H1 (cell line): ENCODE data around the gene MAF. TPM values are rescaled to one million over a fixed set of nuclear protein-coding genes. Genes with fewer than 3 reads are reported as not detected.
A peak's percentile ranks its signal among the peaks of the same experiment; 100 is the strongest.

Experiments used
- ASH2L ChIP-seq: fragments of 200-600, 300-600 bp; sonication (generic); IDR thresholded peaks from one replicate; pipeline ENCODE4 v1.7.1; 2017; ENCODE audit warnings: low read length
- CTBP2 ChIP-seq: IDR thresholded peaks from 2 replicates; pipeline ENCODE4 v1.7.0; 2011; ENCODE audit warnings: borderline replicate concordance, mild to moderate bottlenecking, moderate library complexity, mixed read lengths, low read length; ENCODE audit not compliant: insufficient read depth, insufficient read length
- EGR1 ChIP-seq: IDR thresholded peaks from 2 replicates; pipeline ENCODE4 v1.6.1; 2011; ENCODE audit warnings: low read depth, low read length, borderline replicate concordance
- HDAC2 ChIP-seq, 2 experiments: fragments of 300-600 bp in 1 of 2; sonication (generic) in 1 of 2; IDR thresholded peaks; 2 replicates each; pipeline ENCODE4 v1.6.1; 2011 to 2012; ENCODE audit warnings: low read depth in 2 of 2, low read length in 2 of 2, mild to moderate bottlenecking in 2 of 2, moderate library complexity in 2 of 2, borderline replicate concordance in 1 of 2, inconsistent platforms in 1 of 2
- JUND ChIP-seq: IDR thresholded peaks from 2 replicates; pipeline ENCODE4 v1.6.1; 2011; ENCODE audit warnings: mild to moderate bottlenecking, improper control_type of control experiment, low read length
- MAFK ChIP-seq: IDR thresholded peaks from 2 replicates; pipeline ENCODE4 v1.6.1; 2012; ENCODE audit warnings: low read depth, mild to moderate bottlenecking, improper control_type of control experiment, low read length
- RAD21 ChIP-seq, 2 experiments: IDR thresholded peaks in 1 of 2; conservative IDR thresholded peaks in 1 of 2; 2 replicates each; pipeline ENCODE4 v1.6.1; 2011; ENCODE audit warnings: low read depth in 2 of 2, low read length in 2 of 2, improper control_type of control experiment in 1 of 2, inconsistent platforms in 1 of 2, mild to moderate bottlenecking in 1 of 2, moderate library complexity in 1 of 2
- RBBP5 ChIP-seq: IDR thresholded peaks from 2 replicates; pipeline ENCODE4 v1.7.1; 2012; ENCODE audit warnings: low read depth, mild to moderate bottlenecking, inconsistent platforms, low read length, moderate library complexity, borderline replicate concordance
- RNF2 ChIP-seq: fragments of 200-900, 300-1000 bp; sonication (generic); IDR thresholded peaks from 2 replicates; pipeline ENCODE4 v1.7.1; 2016; ENCODE audit warnings: borderline replicate concordance, low read depth, mild to moderate bottlenecking, antibody characterized with exemption, low read length; ENCODE audit not compliant: poor library complexity, severe bottlenecking; ENCODE audit errors: missing control alignments
- SIN3A ChIP-seq, 2 experiments: IDR thresholded peaks in 1 of 2; conservative IDR thresholded peaks in 1 of 2; 2 replicates each; pipeline ENCODE4 v1.6.1; 2011 to 2012; ENCODE audit warnings: low read length in 2 of 2, improper control_type of control experiment in 1 of 2, low read depth in 1 of 2, mild to moderate bottlenecking in 1 of 2
- SP1 ChIP-seq: IDR thresholded peaks from 2 replicates; pipeline ENCODE4 v1.6.1; 2011; ENCODE audit warnings: low read depth, low read length
- SP4 ChIP-seq: IDR thresholded peaks from 2 replicates; pipeline ENCODE4 v1.6.1; 2012; ENCODE audit warnings: low read length, inconsistent platforms
- SRF ChIP-seq: IDR thresholded peaks from 2 replicates; pipeline ENCODE4 v1.6.1; 2011; ENCODE audit warnings: mild to moderate bottlenecking, low read depth, low read length, moderate library complexity
- TAF1 ChIP-seq: IDR thresholded peaks from 2 replicates; pipeline ENCODE4 v1.6.1; 2011; ENCODE audit warnings: mild to moderate bottlenecking, low read depth, low read length
- TAF7 ChIP-seq: optimal IDR thresholded peaks from 2 replicates; pipeline ENCODE3; 2011; ENCODE audit warnings: low read depth, mild to moderate bottlenecking, inconsistent platforms, low read length, moderate library complexity, borderline replicate concordance
- TCF12 ChIP-seq: IDR thresholded peaks from 2 replicates; pipeline ENCODE4 v1.6.1; 2011; ENCODE audit warnings: low read depth, mild to moderate bottlenecking, low read length
- polyA plus RNA-seq, 7 experiments: library from polyadenylated mRNA; depleted of rRNA in 3 of 7; stranded (reverse) in 5 of 7; unstranded in 2 of 7; fragments of >200 nt in 5 of 7; fragments of 200-250 nt in 2 of 7; gene quantifications; 1 replicate in 5 of 7; 2 replicates in 1 of 7; 4 replicates in 1 of 7; pipeline versions ENCODE4 v1.2.1 to v1.2.3, GENCODE V29; 2011 to 2013; ENCODE audit warnings: missing spikeins in 2 of 7, mixed read lengths in 2 of 7
- total RNA-seq: library from RNA; stranded (reverse); fragmentation: NEBNext Ultra II Directional; extraction: Animal tissue kit (Norgen Biotek cat#: 25700); gene quantifications from 2 replicates; pipeline ENCODE4 v1.2.1, GENCODE V29; 2021
- TF ChIP-seq, protein P1 (sequence below), 3 experiments: IDR thresholded peaks; 1 replicate in 2 of 3; 2 replicates in 1 of 3; pipeline versions ENCODE4 v1.5.1 to v1.6.1; 2011; ENCODE audit warnings: low read length in 3 of 3, mild to moderate bottlenecking in 3 of 3, inconsistent platforms in 2 of 3, low read depth in 1 of 3, moderate library complexity in 1 of 3; ENCODE audit not compliant: insufficient read depth in 1 of 3; ENCODE audit errors: control extremely low read depth in 1 of 3
- TF ChIP-seq, protein P2 (sequence below): IDR thresholded peaks from 2 replicates; pipeline ENCODE4 v1.6.1; 2012; ENCODE audit warnings: inconsistent platforms
- TF ChIP-seq, protein P3 (sequence below): IDR thresholded peaks from 2 replicates; pipeline ENCODE4 v1.6.1; 2012; ENCODE audit warnings: inconsistent platforms

MAF gene
- total and polyA plus RNA-seq, 2 of the 8 experiments (the other 6 are each of a cell fraction or from before 2014, with no cell fraction given), result 1.3 to 2.7 TPM

DNA sequence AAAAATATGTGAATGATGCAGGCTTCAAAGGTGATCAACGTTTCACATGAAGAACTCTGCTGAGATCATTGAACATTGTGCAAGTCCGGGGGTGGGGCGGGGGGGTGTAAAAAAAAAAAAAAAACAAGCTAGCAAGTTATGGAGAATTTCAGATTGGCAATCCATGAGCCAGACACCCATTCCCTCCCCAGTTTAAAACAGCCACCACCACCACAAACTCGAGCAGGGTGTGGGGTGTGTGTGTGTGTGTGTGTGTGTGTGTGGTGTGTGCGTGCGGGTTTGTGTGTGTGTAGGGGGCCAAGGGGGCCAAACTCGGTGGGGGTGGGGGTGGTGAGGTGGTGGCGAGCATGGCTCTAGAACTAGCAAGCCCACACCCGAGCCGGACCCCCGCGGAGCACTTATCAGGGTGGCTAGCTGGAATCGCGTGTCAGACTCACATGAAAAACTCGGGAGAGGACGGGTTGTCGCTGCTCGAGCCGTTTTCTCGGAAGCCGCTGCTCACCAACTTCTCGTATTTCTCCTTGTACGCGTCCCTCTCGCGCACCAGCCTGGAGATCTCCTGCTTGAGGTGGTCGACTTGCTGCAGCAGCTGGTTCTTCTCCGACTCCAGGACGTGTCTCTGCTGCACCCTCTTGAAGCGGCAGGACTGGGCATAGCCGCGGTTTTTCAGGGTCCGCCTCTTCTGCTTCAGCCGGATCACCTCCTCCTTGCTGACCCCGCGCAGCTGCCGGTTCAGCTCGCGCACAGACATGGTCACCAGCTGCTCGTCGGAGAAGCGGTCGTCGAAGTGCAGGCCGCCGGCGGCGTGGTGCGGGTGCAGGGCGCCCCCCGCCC lies 2.0 kb downstream of the MAF start (continued):
- TF ChIP-seq HDAC2 (IDR thresholded peaks at IDR 0.05; ENCODE audit: borderline replicate concordance in 1 of 2, low read depth in 2 of 2, low read length in 2 of 2), result no peak
- TF ChIP-seq RAD21 (IDR thresholded peaks at IDR 0.05 in 1 of 2, conservative IDR thresholded peaks at IDR 0.05 in 1 of 2; ENCODE audit: low read depth in 2 of 2, low read length in 2 of 2), result peak; percentile 65 to 71
- TF ChIP-seq, protein P1, sequence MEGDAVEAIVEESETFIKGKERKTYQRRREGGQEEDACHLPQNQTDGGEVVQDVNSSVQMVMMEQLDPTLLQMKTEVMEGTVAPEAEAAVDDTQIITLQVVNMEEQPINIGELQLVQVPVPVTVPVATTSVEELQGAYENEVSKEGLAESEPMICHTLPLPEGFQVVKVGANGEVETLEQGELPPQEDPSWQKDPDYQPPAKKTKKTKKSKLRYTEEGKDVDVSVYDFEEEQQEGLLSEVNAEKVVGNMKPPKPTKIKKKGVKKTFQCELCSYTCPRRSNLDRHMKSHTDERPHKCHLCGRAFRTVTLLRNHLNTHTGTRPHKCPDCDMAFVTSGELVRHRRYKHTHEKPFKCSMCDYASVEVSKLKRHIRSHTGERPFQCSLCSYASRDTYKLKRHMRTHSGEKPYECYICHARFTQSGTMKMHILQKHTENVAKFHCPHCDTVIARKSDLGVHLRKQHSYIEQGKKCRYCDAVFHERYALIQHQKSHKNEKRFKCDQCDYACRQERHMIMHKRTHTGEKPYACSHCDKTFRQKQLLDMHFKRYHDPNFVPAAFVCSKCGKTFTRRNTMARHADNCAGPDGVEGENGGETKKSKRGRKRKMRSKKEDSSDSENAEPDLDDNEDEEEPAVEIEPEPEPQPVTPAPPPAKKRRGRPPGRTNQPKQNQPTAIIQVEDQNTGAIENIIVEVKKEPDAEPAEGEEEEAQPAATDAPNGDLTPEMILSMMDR (IDR thresholded peaks at IDR 0.05; ENCODE audit: control extremely low read depth in 1 of 3, insufficient read depth in 1 of 3, low read depth in 1 of 3, low read length in 3 of 3), result peak; percentile 35 to 65 (median 53); a peak in 3 of 4 replicates
- TF ChIP-seq RBBP5, result 0 out of 2 replicates have a peak, but pooled peaks have one; percentile 14
- TF ChIP-seq RNF2, result no peak
- no peak; the same call in 1 of the 2 replicates for TF ChIP-seq MAFK
- TF ChIP-seq ASH2L, result peak; percentile 7
- TF ChIP-seq, protein P2, sequence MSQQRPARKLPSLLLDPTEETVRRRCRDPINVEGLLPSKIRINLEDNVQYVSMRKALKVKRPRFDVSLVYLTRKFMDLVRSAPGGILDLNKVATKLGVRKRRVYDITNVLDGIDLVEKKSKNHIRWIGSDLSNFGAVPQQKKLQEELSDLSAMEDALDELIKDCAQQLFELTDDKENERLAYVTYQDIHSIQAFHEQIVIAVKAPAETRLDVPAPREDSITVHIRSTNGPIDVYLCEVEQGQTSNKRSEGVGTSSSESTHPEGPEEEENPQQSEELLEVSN, result no peak
- 0 out of 2 replicates have a peak, but pooled peaks have one; percentile 6 for TF ChIP-seq TCF12
- TF ChIP-seq SRF, result no peak
- TF ChIP-seq SP4, result no peak
- TF ChIP-seq TAF7, result no peak
- TF ChIP-seq EGR1, result no peak
- TF ChIP-seq TAF1, result no peak
- no peak for TF ChIP-seq SIN3A (conservative IDR thresholded peaks at IDR 0.05 in 1 of 2, IDR thresholded peaks at IDR 0.05 in 1 of 2; ENCODE audit: low read depth in 1 of 2, low read length in 2 of 2)
- TF ChIP-seq CTBP2, result no peak
- no peak for TF ChIP-seq JUND
- TF ChIP-seq SP1, result no peak
- TF ChIP-seq, protein P3, sequence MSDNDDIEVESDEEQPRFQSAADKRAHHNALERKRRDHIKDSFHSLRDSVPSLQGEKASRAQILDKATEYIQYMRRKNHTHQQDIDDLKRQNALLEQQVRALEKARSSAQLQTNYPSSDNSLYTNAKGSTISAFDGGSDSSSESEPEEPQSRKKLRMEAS, result peak; percentile 68
